Endodermal cell (in vitro differentiated cells): ENCODE data around the gene DUOXA1. TPM values are rescaled to one million over a fixed set of nuclear protein-coding genes. Genes with fewer than 3 reads are reported as not detected.

ENCODE experiments used
- DNase-seq: peaks from one replicate; pipeline ENCODE4 v3.0.0-alpha.2; 2017
- H3K27ac ChIP-seq: 2 replicates; pipeline ENCODE4 v1.5.1; 2013; ENCODE audit warnings: mild to moderate bottlenecking, low read depth, low read length, moderate library complexity
- H3K27me3 ChIP-seq: 2 replicates; pipeline ENCODE4 v1.6.1; 2013; ENCODE audit warnings: mild to moderate bottlenecking, low read length, moderate library complexity; ENCODE audit not compliant: insufficient read depth, control insufficient read depth, poor library complexity, severe bottlenecking
- H3K36me3 ChIP-seq: 2 replicates; pipeline ENCODE4 v1.7.0; 2013; ENCODE audit warnings: mild to moderate bottlenecking, low read length, moderate library complexity; ENCODE audit not compliant: control insufficient read depth, insufficient read depth
- H3K4me1 ChIP-seq: one replicate; pipeline ENCODE4 v1.7.0; 2013; ENCODE audit warnings: low read length; ENCODE audit not compliant: control insufficient read depth, insufficient read depth
- H3K4me3 ChIP-seq: 2 replicates; pipeline ENCODE4 v1.5.1; 2013; ENCODE audit warnings: mild to moderate bottlenecking, low read length, moderate library complexity
- H3K9ac ChIP-seq: 2 replicates; pipeline ENCODE4 v1.6.1; 2013; ENCODE audit warnings: mild to moderate bottlenecking, low read length, moderate library complexity; ENCODE audit not compliant: poor library complexity, severe bottlenecking; ENCODE audit errors: extremely low read depth
- H3K9me3 ChIP-seq: 2 replicates; pipeline ENCODE4 v1.6.1; 2013; ENCODE audit warnings: mild to moderate bottlenecking, low read length, moderate library complexity; ENCODE audit not compliant: control insufficient read depth
- H3K27ac Mint-ChIP-seq: 2 replicates; pipeline ENCODE4 v1.8.0; 2020; ENCODE audit warnings: mixed read lengths
- H3K27me3 Mint-ChIP-seq: 2 replicates; pipeline ENCODE4 v1.8.0; 2021; ENCODE audit warnings: mild to moderate bottlenecking, mixed read lengths; ENCODE audit not compliant: insufficient read depth
- H3K36me3 Mint-ChIP-seq: 2 replicates; pipeline ENCODE4 v1.8.0; 2020; ENCODE audit warnings: low read depth, mixed read lengths
- H3K4me1 Mint-ChIP-seq: 2 replicates; pipeline ENCODE4 v1.8.0; 2020; ENCODE audit warnings: mixed read lengths
- H3K4me3 Mint-ChIP-seq: 2 replicates; pipeline ENCODE4 v1.8.0; 2020; ENCODE audit warnings: mild to moderate bottlenecking, moderate library complexity, mixed read lengths
- H3K9me3 Mint-ChIP-seq: 2 replicates; pipeline ENCODE4 v1.8.0; 2020; ENCODE audit warnings: mild to moderate bottlenecking, mixed read lengths
- WGBS, 2 experiments: methylation state at CpG; one replicate each; pipeline versions ENCODE4 v1.1.5 to v1.1.7; 2013; ENCODE audit warnings: missing lambda C conversion rate in 2 of 2, mixed read lengths in 1 of 2; ENCODE audit not compliant: insufficient coverage in 1 of 2, insufficient read length in 1 of 2; 5-methylcytosine and 5-hydroxymethylcytosine counted together
- total RNA-seq, 2 donors: library from RNA; stranded (reverse); fragmentation: NEBNext Ultra II Directional in 1 of 2; extraction: Animal tissue kit (Norgen Biotek cat#: 25700) in 1 of 2; gene quantifications; 2 replicates in 1 of 2; 3 replicates in 1 of 2; pipeline ENCODE4 v1.2.1, GENCODE V29; 2021
- TF ChIP-seq, protein P1 (sequence below): fragments of 200-600 bp; sonication (generic); conservative IDR thresholded peaks from 2 replicates; pipeline ENCODE4 v1.5.0; 2021; ENCODE audit warnings: antibody characterized with exemption, mild to moderate bottlenecking

DUOXA1 gene
- total RNA-seq, 2 donors from 2014 or later, result 0.86 to 0.99 TPM

DNA sequence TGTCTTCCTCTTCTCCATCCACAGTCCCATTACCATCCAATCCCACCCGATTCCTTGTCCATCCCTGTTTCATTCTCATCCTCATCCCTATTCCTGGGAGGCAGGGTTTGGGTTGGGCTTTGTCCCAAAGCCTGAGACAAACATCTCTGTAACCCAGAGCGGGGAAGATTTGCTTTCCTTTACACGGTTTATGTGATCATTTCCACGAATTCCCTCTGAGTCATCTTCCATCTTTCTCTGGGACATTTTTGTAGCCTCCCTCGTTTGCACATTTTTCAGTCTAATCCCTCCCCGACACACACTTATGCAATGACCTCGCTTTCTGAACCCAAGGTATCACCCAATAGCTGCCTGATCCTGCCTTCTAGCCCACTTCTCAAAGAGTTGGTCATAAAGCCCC is 38.5 kb downstream of the DUOXA1 start:
- no peaks in the 10 kb centered on the region for H3K36me3 ChIP-seq
- H3K27ac ChIP-seq, result no peak overlapping the region
- Mint-ChIP-seq H3K4me3 (no peak overlapping the region), H3K4me1 (peaks cover 10% of the 10 kb centered on the region), H3K27ac (no peak overlapping the region), H3K36me3 (no peaks in the 10 kb centered on the region), H3K27me3 (peaks cover 73% of the 10 kb centered on the region), H3K9me3 (no peaks in the 10 kb centered on the region)
- peaks cover 8% of the 10 kb centered on the region for H3K4me1 ChIP-seq
- H3K9ac ChIP-seq, result no peak overlapping the region
- H3K9me3 ChIP-seq, result no peaks in the 10 kb centered on the region
- H3K4me3 ChIP-seq, result no peak overlapping the region
- no peak for DNase-seq
- peaks cover 94% of the 10 kb centered on the region for H3K27me3 ChIP-seq
- WGBS, 2 experiments, result 70 to 73% methylated on average over 7 of the region's 7 CpGs
- TF ChIP-seq, protein P1, sequence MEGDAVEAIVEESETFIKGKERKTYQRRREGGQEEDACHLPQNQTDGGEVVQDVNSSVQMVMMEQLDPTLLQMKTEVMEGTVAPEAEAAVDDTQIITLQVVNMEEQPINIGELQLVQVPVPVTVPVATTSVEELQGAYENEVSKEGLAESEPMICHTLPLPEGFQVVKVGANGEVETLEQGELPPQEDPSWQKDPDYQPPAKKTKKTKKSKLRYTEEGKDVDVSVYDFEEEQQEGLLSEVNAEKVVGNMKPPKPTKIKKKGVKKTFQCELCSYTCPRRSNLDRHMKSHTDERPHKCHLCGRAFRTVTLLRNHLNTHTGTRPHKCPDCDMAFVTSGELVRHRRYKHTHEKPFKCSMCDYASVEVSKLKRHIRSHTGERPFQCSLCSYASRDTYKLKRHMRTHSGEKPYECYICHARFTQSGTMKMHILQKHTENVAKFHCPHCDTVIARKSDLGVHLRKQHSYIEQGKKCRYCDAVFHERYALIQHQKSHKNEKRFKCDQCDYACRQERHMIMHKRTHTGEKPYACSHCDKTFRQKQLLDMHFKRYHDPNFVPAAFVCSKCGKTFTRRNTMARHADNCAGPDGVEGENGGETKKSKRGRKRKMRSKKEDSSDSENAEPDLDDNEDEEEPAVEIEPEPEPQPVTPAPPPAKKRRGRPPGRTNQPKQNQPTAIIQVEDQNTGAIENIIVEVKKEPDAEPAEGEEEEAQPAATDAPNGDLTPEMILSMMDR, result no peak

- Histone ChIP-seq H3K4me3 (no peak overlapping the region), H3K4me1 (peaks cover 8% of the 10 kb centered on the region), H3K27ac (no peak overlapping the region), H3K9me3 (no peaks in the 10 kb centered on the region), H3K9ac (no peak overlapping the region), H3K36me3 (no peaks in the 10 kb centered on the region), H3K27me3 (peaks cover 81% of the 10 kb centered on the region)
- no peak for DNase-seq
- Mint-ChIP-seq H3K9me3 (no peaks in the 10 kb centered on the region), H3K27me3 (peaks cover 67% of the 10 kb centered on the region), H3K36me3 (no peaks in the 10 kb centered on the region), H3K4me1 (peaks cover 10% of the 10 kb centered on the region), H3K4me3 (no peak overlapping the region), H3K27ac (no peak overlapping the region)
- TF ChIP-seq, protein P1, result no peak
- WGBS, 2 experiments, result 73 to 75% methylated on average over 1 to 3 of the region's 3 CpGs
Observed at GRCh38 chr15:45089712-45090373, 39.8 kb downstream of the DUOXA1 start.

DNA sequence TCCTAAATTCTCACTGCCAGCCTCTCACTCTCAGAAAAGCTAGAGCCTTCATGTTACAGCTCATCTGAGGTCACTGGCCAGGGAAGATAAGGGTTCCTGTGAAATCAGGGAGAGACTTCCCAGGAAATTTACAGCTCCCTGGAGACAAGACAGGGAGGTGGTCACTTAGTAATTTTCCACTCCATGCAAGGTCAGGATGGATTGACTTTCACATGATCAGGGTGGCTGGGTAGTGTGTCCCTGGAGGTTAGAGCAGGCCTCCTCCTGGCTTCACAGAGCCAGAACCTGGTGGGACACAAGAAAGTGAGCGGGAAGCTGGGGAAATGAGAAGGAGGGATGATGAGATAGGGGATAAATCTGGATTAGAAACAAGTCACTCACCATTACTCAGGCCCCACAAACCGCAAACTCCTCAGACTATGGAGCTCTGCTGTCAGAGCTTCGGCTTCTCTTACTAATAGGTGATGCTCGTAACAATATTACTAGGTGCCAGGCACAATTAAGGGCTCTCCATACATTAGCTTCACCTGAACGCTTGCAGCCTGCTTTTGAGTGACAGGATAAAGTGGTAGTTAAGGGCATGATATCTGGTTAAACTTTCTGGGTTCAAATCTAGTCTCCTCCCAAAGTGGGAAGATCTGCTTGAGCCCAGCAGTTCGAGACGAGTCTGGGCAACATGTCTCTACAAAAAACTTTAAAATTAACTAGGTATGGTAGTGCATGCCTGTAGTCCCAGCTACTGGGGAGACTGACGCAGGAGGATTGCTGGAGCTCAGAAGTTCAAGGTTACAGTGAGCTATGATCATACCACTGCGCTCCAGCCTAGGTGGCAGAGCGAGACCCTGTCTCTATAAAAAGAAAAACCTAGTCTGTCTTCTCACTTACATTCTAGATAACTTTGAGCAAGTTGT is 40.6 kb downstream of the DUOXA1 start:
- H3K9me3 ChIP-seq, result no peaks in the 10 kb centered on the region
- H3K4me1 Mint-ChIP-seq, result peaks cover 10% of the 10 kb centered on the region
- peaks cover 8% of the 10 kb centered on the region for H3K4me1 ChIP-seq
- H3K4me3 Mint-ChIP-seq, result no peak overlapping the region
- H3K27ac ChIP-seq, result no peak overlapping the region
- peaks cover 60% of the 10 kb centered on the region for H3K27me3 Mint-ChIP-seq
- H3K9ac ChIP-seq, result no peak overlapping the region
- H3K4me3 ChIP-seq, result peak overlapping the region; percentile 41
- no peaks in the 10 kb centered on the region for H3K36me3 ChIP-seq
- no peaks in the 10 kb centered on the region for H3K36me3 Mint-ChIP-seq
- H3K9me3 Mint-ChIP-seq, result no peaks in the 10 kb centered on the region
- H3K27ac Mint-ChIP-seq, result no peak overlapping the region
- WGBS, 2 experiments, result 91 to 95% methylated on average over 8 to 10 of the region's 10 CpGs
- TF ChIP-seq, protein P1, result no peak
- H3K27me3 ChIP-seq, result peaks cover 78% of the 10 kb centered on the region
- no peak for DNase-seq
